ENCODE results near the gene COL27A1.

COL27A1 gene

DNA sequence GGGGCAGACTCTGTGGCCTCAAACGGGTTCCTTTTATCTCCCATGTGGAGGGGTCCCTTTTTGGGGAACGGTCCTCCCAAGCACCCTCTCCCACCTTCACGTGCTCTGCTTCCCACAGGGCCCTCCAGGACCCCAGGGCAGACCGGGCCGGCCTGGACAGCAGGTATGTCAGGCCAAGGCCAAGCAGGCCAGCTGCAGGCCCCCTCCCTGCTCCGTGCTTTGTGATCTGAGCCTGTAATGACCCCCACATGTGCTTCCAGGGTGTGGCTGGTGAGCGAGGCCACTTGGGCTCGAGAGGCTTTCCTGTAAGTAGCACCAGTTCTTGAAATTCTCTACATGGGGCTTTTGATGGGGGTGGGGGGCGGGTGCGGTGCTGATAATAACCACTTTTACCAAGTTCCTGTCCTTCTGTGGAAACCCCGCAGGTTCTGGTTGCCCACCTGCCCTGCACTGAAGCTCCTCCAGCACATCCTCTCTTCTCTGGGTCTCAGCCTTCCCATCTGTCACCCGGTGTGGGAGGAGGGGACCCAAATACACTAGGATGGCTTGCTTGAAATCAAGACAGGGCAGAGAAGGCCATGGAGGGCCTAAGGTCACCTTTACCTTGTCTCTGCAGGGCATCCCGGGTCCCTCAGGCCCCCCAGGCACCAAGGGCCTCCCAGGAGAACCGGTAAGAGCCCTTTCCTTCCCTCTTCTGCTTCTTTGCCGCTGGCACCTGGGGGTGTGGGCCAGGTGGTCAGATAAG, 109.6 kb downstream of the COL27A1 start:
- TF ChIP-seq, protein P1, sequence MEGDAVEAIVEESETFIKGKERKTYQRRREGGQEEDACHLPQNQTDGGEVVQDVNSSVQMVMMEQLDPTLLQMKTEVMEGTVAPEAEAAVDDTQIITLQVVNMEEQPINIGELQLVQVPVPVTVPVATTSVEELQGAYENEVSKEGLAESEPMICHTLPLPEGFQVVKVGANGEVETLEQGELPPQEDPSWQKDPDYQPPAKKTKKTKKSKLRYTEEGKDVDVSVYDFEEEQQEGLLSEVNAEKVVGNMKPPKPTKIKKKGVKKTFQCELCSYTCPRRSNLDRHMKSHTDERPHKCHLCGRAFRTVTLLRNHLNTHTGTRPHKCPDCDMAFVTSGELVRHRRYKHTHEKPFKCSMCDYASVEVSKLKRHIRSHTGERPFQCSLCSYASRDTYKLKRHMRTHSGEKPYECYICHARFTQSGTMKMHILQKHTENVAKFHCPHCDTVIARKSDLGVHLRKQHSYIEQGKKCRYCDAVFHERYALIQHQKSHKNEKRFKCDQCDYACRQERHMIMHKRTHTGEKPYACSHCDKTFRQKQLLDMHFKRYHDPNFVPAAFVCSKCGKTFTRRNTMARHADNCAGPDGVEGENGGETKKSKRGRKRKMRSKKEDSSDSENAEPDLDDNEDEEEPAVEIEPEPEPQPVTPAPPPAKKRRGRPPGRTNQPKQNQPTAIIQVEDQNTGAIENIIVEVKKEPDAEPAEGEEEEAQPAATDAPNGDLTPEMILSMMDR (conservative IDR thresholded peaks at IDR 0.05; ENCODE audit: low read depth, low read length): no peak
- Histone ChIP-seq H3K27me3 (ENCODE audit: insufficient read depth, low read depth) (no peaks in the 10 kb centered on the region), H3K4me1 (ENCODE audit: low read depth, poor library complexity, severe bottlenecking) (no peaks in the 10 kb centered on the region), H4K20me1 (ENCODE audit: insufficient read depth) (no peaks in the 10 kb centered on the region), H3K9ac (no peak overlapping the region), H3K27ac (no peak overlapping the region), H3K36me3 (ENCODE audit: insufficient read depth) (no peaks in the 10 kb centered on the region), H3K4me2 (no peak overlapping the region), H2AFZ (ENCODE audit: low read depth) (no peak overlapping the region), H3K4me3 (IDR thresholded peaks at IDR 0.05; ENCODE audit: insufficient read depth, low read depth, low read length) (no peak overlapping the region), H3K79me2 (ENCODE audit: insufficient read depth, low read depth) (no peaks in the 10 kb centered on the region)

DNA sequence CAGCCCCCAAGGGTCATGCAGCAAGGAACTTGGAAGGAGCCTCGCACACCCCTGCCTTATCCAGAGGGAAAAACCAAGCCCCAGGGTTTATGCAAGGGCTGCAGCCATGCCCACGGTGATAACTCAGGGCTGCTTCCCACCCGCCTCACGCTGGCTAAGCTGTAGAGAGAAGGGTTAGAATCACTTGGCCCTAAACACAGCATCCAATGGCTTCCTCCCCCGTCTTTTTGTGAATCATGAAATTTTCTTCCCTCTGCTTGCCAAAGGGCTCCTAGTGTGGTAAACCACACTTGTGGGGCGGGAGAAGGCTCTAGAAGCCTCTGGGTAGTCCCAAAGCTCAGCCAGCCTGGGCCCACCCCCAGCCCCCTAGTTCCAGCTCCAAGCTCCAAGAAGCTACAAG, 111.6 kb downstream of the COL27A1 start:
- TF ChIP-seq, protein P1 (conservative IDR thresholded peaks at IDR 0.05; ENCODE audit: low read depth, low read length): no peak
- Histone ChIP-seq H3K4me2 (no peak overlapping the region), H3K27me3 (ENCODE audit: insufficient read depth, low read depth) (no peaks in the 10 kb centered on the region), H2AFZ (ENCODE audit: low read depth) (no peak overlapping the region), H3K9ac (no peak overlapping the region), H3K27ac (no peak overlapping the region), H3K4me3 (IDR thresholded peaks at IDR 0.05; ENCODE audit: insufficient read depth, low read depth, low read length) (no peak overlapping the region), H3K36me3 (ENCODE audit: insufficient read depth) (no peaks in the 10 kb centered on the region), H3K4me1 (ENCODE audit: low read depth, poor library complexity, severe bottlenecking) (no peaks in the 10 kb centered on the region), H3K79me2 (ENCODE audit: insufficient read depth, low read depth) (no peaks in the 10 kb centered on the region), H4K20me1 (ENCODE audit: insufficient read depth) (no peaks in the 10 kb centered on the region)

DNA sequence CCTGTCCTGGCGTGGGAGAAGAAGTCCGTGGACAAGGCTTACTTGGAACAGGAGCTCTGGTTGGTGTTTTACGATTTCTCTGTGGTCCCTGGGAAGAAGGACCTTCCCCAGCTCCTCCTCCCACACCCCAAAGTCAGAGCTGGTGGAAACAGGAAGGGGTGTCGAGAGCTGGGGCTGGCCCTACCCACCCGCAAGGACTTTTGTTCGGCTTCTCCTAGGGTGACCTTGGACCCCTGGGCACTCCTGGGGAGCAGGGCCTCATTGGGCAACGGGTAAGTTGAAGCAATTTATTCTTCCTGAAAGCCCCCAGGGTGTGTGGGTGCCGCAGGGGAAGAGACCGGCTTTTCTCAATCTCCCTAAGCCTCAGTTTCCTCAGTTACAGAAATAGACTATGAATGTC, 113.7 kb downstream of the COL27A1 start:
- Histone ChIP-seq H3K27me3 (ENCODE audit: insufficient read depth, low read depth) (no peaks in the 10 kb centered on the region), H3K4me1 (ENCODE audit: low read depth, poor library complexity, severe bottlenecking) (no peaks in the 10 kb centered on the region), H3K27ac (no peak overlapping the region), H4K20me1 (ENCODE audit: insufficient read depth) (no peaks in the 10 kb centered on the region), H3K79me2 (ENCODE audit: insufficient read depth, low read depth) (no peaks in the 10 kb centered on the region), H2AFZ (ENCODE audit: low read depth) (no peak overlapping the region), H3K4me2 (no peak overlapping the region), H3K4me3 (IDR thresholded peaks at IDR 0.05; ENCODE audit: insufficient read depth, low read depth, low read length) (no peak overlapping the region), H3K9ac (no peak overlapping the region), H3K36me3 (ENCODE audit: insufficient read depth) (no peaks in the 10 kb centered on the region)
- TF ChIP-seq, protein P1 (conservative IDR thresholded peaks at IDR 0.05; ENCODE audit: low read depth, low read length): no peak

DNA sequence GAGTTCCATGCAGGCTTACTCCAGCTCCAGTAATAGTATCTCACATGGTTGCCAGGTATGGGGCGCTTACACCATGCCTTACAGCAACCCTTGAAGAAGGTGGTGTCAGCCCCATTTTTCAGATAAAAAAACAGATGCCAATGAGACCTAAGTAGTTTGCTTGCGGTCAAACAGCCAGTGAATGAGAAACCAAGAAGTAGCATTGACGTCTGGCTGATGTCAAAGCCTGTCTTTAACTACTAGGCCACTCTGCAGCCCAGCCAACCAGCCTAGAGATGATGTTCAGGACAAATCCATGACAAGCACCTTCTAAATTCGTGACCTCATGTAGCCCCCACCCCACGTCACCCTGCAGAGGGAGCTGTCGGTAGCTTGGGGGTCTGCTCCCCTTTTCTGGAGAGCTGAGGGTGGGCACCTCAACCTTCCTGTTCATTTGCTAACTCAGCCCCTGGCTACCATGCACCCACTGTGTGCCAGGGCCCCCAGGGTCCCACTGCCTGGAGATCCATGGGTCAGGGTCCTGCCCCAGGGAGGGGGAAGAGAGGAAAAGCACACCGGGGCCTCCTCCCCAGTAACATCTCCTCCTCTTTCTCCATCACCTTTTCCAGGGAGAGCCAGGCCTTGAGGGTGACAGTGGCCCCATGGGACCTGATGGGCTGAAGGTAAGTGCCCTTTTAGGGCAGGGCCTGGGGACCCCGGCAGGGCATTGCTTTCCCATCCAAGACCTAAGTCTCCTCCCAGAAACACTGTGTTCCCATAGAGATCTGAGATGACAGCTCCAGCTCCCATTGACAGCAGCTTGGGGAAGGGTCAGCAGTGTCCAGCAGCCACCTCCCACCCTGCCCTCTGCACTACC, 115.0 kb downstream of the COL27A1 start:
- Histone ChIP-seq H4K20me1 (ENCODE audit: insufficient read depth) (no peaks in the 10 kb centered on the region), H3K27ac (no peak overlapping the region), H3K4me2 (no peak overlapping the region), H3K9ac (no peak overlapping the region), H3K36me3 (ENCODE audit: insufficient read depth) (no peaks in the 10 kb centered on the region), H2AFZ (ENCODE audit: low read depth) (no peak overlapping the region), H3K79me2 (ENCODE audit: insufficient read depth, low read depth) (no peaks in the 10 kb centered on the region), H3K4me1 (ENCODE audit: low read depth, poor library complexity, severe bottlenecking) (no peaks in the 10 kb centered on the region), H3K27me3 (ENCODE audit: insufficient read depth, low read depth) (no peaks in the 10 kb centered on the region), H3K4me3 (IDR thresholded peaks at IDR 0.05; ENCODE audit: insufficient read depth, low read depth, low read length) (no peak overlapping the region)
- TF ChIP-seq, protein P1 (conservative IDR thresholded peaks at IDR 0.05; ENCODE audit: low read depth, low read length): no peak

Data from KMS-11 (cell line).